MCF 10A (cell line): Measurements from ENCODE around the gene RFXANK. TPM values are rescaled to one million over a fixed set of nuclear protein-coding genes. Genes with fewer than 3 reads are reported as not detected.

Source experiments
- BruUV-seq: library from RNA; stranded (reverse); fragments of 400-500 nt; replicated peaks from 2 replicates; lab custom pipeline; 2021; lab: Mats Ljungman, UMichigan
- CTCF ChIA-PET: fragments of 300-600 bp; sonication (Branson Sonifier 250); formaldehyde crosslinking; extraction: SDS; loops from one replicate; lab custom pipeline; 2021; ENCODE audit warnings: antibody characterized with exemption, inconsistent platforms; lab: Yijun Ruan, JAX
- POLR2A ChIA-PET: fragments of 300-600, 350-650 bp; sonication (Branson Sonifier 250); formaldehyde crosslinking; extraction: SDS; loops from one replicate; lab custom pipeline; 2020; ENCODE audit warnings: antibody characterized with exemption, inconsistent platforms; lab: Yijun Ruan, JAX
- DNase-seq: peaks from one replicate; pipeline ENCODE4 v3.0.0-alpha.2; 2018; ENCODE audit not compliant: unreplicated experiment
- H3K27ac Mint-ChIP-seq: one replicate; pipeline ENCODE4 v1.8.0; 2022; ENCODE audit warnings: mild to moderate bottlenecking, low read depth, mixed read lengths; ENCODE audit not compliant: unreplicated experiment
- H3K27me3 Mint-ChIP-seq: one replicate; pipeline ENCODE4 v1.8.0; 2022; ENCODE audit warnings: mixed read lengths; ENCODE audit not compliant: insufficient read depth, unreplicated experiment
- H3K36me3 Mint-ChIP-seq: one replicate; pipeline ENCODE4 v1.8.0; 2022; ENCODE audit warnings: mild to moderate bottlenecking, moderate library complexity, mixed read lengths; ENCODE audit not compliant: insufficient read depth, unreplicated experiment
- H3K4me1 Mint-ChIP-seq: one replicate; pipeline ENCODE4 v1.8.0; 2022; ENCODE audit warnings: mixed read lengths; ENCODE audit not compliant: insufficient read depth, unreplicated experiment
- H3K4me3 Mint-ChIP-seq: one replicate; pipeline ENCODE4 v1.8.0; 2022; ENCODE audit warnings: mild to moderate bottlenecking, moderate library complexity, mixed read lengths; ENCODE audit not compliant: unreplicated experiment
- H3K9me3 Mint-ChIP-seq: one replicate; pipeline ENCODE4 v1.8.0; 2022; ENCODE audit warnings: mixed read lengths; ENCODE audit not compliant: unreplicated experiment
- CTCF ChIP-seq: fragments of 200-600 bp; IDR thresholded peaks from one replicate; pipeline ENCODE4 v1.8.0; 2022; ENCODE audit warnings: antibody characterized with exemption, mild to moderate bottlenecking; ENCODE audit not compliant: unreplicated experiment
- intact Hi-C: fragments of 100-400 bp; cut with micrococcal nuclease; formaldehyde crosslinking; loops from 2 replicates; pipeline ENCODE4 v1.14.1; 2022
- total RNA-seq: library from RNA; stranded (reverse); gene quantifications from 2 replicates; pipeline ENCODE4 v1.2.3, GENCODE V29; 2022

Gene RFXANK
- total RNA-seq, 1 experiment from 2014 or later: 118 TPM

GRCh38 chr19:19186742-19187141 is 5.3 kb upstream of the RFXANK start:
- no peak for DNase-seq
- H3K4me3 Mint-ChIP-seq: no peak overlapping the region
- no TSS peak for BruUV-seq
- H3K36me3 Mint-ChIP-seq: peaks cover 31% of the 10 kb centered on the region
- peaks cover 7% of the 10 kb centered on the region for H3K4me1 Mint-ChIP-seq
- CTCF ChIA-PET: interaction anchor here (0.5 to 0.7 kb wide), 3 partner anchors 105 to 736 kb away, joined by 3 read pairs; no protein-coding TSS in a partner anchor
- H3K27me3 Mint-ChIP-seq: no peaks in the 10 kb centered on the region
- POLR2A ChIA-PET: interaction anchor here (0.9 kb wide), 1 partner anchor 31 kb away, joined by 3 read pairs; no protein-coding TSS in a partner anchor
- H3K9me3 Mint-ChIP-seq: no peaks in the 10 kb centered on the region
- intact Hi-C loops: no loop called here
- no peak overlapping the region for H3K27ac Mint-ChIP-seq
- no peak for TF ChIP-seq CTCF

- no peak for TF ChIP-seq CTCF
- peak overlapping the region; percentile 99 for H3K27ac Mint-ChIP-seq
- intact Hi-C loops: no loop called here
- BruUV-seq: TSS peak; percentile 41
- ChIA-PET CTCF (interaction anchor here (1.0 to 1.8 kb wide), 3 partner anchors 11 to 35 kb away, joined by 3 to 4 read pairs (median 4); partner anchors contain the start of gene NR2C2AP), POLR2A (interaction anchor here (0.6 to 4.5 kb wide), 7 partner anchors 11 to 319 kb away, joined by 3 to 64 read pairs (median 3); partner anchors contain the start of gene NR2C2AP)
- H3K36me3 Mint-ChIP-seq: peaks cover 21% of the 10 kb centered on the region
- no peaks in the 10 kb centered on the region for H3K27me3 Mint-ChIP-seq
- no peak for DNase-seq
- H3K4me3 Mint-ChIP-seq: peak overlapping the region; percentile 94
- peaks cover 13% of the 10 kb centered on the region for H3K4me1 Mint-ChIP-seq
- H3K9me3 Mint-ChIP-seq: no peaks in the 10 kb centered on the region
Measured at GRCh38 chr19:19191768-19192077, 335 bp upstream of the RFXANK start.

- no peak for TF ChIP-seq CTCF
- no peak for DNase-seq
- ChIA-PET POLR2A (interaction anchor here (0.9 to 4.5 kb wide), 3 partner anchors 10 to 226 kb away, joined by 3 to 64 read pairs (median 3); partner anchors contain the start of genes GATAD2A and NR2C2AP), CTCF (interaction anchor here (0.5 to 1.8 kb wide), 2 partner anchors 10 to 169 kb away, joined by 4 read pairs; partner anchors contain the start of gene NR2C2AP)
- BruUV-seq: TSS peak; percentile 59
- peaks cover 13% of the 10 kb centered on the region for H3K4me1 Mint-ChIP-seq
- H3K27ac Mint-ChIP-seq: peak overlapping the region; percentile 99
- H3K9me3 Mint-ChIP-seq: no peaks in the 10 kb centered on the region
- intact Hi-C loops: no loop called here
- H3K4me3 Mint-ChIP-seq: peak overlapping the region; percentile 94
- peaks cover 28% of the 10 kb centered on the region for H3K36me3 Mint-ChIP-seq
- no peaks in the 10 kb centered on the region for H3K27me3 Mint-ChIP-seq
Measured at GRCh38 chr19:19192910-19193423, 909 bp downstream of the RFXANK start.

GRCh38 chr19:19193926-19194325 is 1.9 kb downstream of the RFXANK start:
- H3K27ac Mint-ChIP-seq: peak overlapping the region; percentile 47
- peaks cover 13% of the 10 kb centered on the region for H3K4me1 Mint-ChIP-seq
- TSS peak; percentile 32 for BruUV-seq
- intact Hi-C loops: no loop called here
- no peaks in the 10 kb centered on the region for H3K27me3 Mint-ChIP-seq
- TF ChIP-seq CTCF: no peak
- H3K36me3 Mint-ChIP-seq: peaks cover 37% of the 10 kb centered on the region
- DNase-seq: no peak
- peak overlapping the region; percentile 94 for H3K4me3 Mint-ChIP-seq
- ChIA-PET CTCF (interaction anchor here (0.5 to 1.9 kb wide), 2 partner anchors 9 to 868 kb away, joined by 3 to 6 read pairs; partner anchors contain the start of gene NR2C2AP), POLR2A (interaction anchor here (1.2 to 4.5 kb wide), 2 partner anchors 9 to 94 kb away, joined by 3 to 64 read pairs; partner anchors contain the start of gene NR2C2AP)
- H3K9me3 Mint-ChIP-seq: no peaks in the 10 kb centered on the region
